GM13976 (cell line): Measurements from ENCODE around the gene TP53BP2.

Experiments used
- DNase-seq: peaks from one replicate; pipeline ENCODE4 v3.0.0; 2012; ENCODE audit warnings: low spot score
- CTCF ChIP-seq: IDR thresholded peaks from 2 replicates; pipeline ENCODE4 v1.5.1; 2012; ENCODE audit warnings: borderline replicate concordance, mild to moderate bottlenecking; ENCODE audit not compliant: insufficient read depth; ENCODE audit errors: extremely low read depth, missing control alignments, control extremely low read depth
- in situ Hi-C: fragments of 300-500 bp; cut with MboI; formaldehyde crosslinking; loops from one replicate; pipeline ENCODE4 v1.12.0; 2022; ENCODE audit warnings: low sequenced_read_pairs, mixed read lengths, inconsistent platforms; ENCODE audit not compliant: unreplicated experiment

The TP53BP2 gene

GRCh38 chr1:223783676-223784075 is 62.1 kb downstream of the TP53BP2 start:
- DNase-seq, result no peak
- TF ChIP-seq CTCF, result no peak
- in situ Hi-C loops, result no loop called here

- TF ChIP-seq CTCF, result no peak
- DNase-seq, result no peak
- in situ Hi-C loops, result no loop called here
These were observed 64.8 kb downstream of the TP53BP2 start for GRCh38 chr1:223780949-223781348.

GRCh38 chr1:223780318-223780717 is 65.4 kb downstream of the TP53BP2 start:
- DNase-seq, result no peak
- TF ChIP-seq CTCF, result no peak
- in situ Hi-C loops, result no loop called here

- TF ChIP-seq CTCF, result no peak
- no peak for DNase-seq
- in situ Hi-C loops, result no loop called here
These were observed 68.8 kb downstream of the TP53BP2 start for GRCh38 chr1:223776826-223777454.

GRCh38 chr1:223776075-223776814 is 69.5 kb downstream of the TP53BP2 start:
- in situ Hi-C loops, result no loop called here
- TF ChIP-seq CTCF, result no peak
- no peak for DNase-seq

- no peak for DNase-seq
- no peak for TF ChIP-seq CTCF
- in situ Hi-C loops, result no loop called here
These were observed 70.1 kb downstream of the TP53BP2 start for GRCh38 chr1:223775711-223776074.
